Measurements from ENCODE around the gene TACR2.

The TACR2 gene

DNA sequence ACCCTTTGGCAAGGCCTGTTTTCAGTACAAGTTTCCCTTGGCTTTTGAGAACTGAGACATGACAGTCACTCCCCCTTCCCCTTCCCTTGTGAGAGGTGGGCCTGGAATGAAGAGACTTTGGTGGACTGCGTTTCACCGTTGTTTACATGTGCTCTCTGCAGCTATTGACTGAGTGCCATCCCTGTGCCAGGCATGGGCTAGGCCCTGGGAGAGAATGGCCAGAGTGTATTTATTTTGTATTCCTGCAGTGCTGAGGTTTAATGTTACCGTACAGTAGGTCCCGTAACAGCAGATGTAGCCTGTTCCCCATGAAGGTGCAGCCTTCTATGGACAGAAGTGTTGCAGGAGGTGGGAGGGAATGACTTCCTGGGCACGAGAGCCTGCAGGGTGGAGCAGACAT is 50.0 kb downstream of the TACR2 start:
- no peaks in the 10 kb centered on the region for H4K20me1 ChIP-seq (ENCODE audit: low read depth, low read length)
- no peaks in the 10 kb centered on the region for H3K79me2 ChIP-seq (ENCODE audit: insufficient read depth, low read length)
- no peak overlapping the region for H3K4me2 ChIP-seq (ENCODE audit: low read depth, low read length, poor library complexity, severe bottlenecking)
- TF ChIP-seq, protein P1, sequence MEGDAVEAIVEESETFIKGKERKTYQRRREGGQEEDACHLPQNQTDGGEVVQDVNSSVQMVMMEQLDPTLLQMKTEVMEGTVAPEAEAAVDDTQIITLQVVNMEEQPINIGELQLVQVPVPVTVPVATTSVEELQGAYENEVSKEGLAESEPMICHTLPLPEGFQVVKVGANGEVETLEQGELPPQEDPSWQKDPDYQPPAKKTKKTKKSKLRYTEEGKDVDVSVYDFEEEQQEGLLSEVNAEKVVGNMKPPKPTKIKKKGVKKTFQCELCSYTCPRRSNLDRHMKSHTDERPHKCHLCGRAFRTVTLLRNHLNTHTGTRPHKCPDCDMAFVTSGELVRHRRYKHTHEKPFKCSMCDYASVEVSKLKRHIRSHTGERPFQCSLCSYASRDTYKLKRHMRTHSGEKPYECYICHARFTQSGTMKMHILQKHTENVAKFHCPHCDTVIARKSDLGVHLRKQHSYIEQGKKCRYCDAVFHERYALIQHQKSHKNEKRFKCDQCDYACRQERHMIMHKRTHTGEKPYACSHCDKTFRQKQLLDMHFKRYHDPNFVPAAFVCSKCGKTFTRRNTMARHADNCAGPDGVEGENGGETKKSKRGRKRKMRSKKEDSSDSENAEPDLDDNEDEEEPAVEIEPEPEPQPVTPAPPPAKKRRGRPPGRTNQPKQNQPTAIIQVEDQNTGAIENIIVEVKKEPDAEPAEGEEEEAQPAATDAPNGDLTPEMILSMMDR (IDR thresholded peaks at IDR 0.05; ENCODE audit: insufficient read depth, low read length, poor library complexity, severe bottlenecking) = no peak
- TF ChIP-seq EZH2phosphoT487 (conservative IDR thresholded peaks at IDR 0.05; ENCODE audit: low read length) = no peak
- H3K27me3 ChIP-seq (ENCODE audit: low read length) = no peaks in the 10 kb centered on the region
- H3K9me2 ChIP-seq (replicated peaks; ENCODE audit: insufficient read depth, low read length) = no peaks in the 10 kb centered on the region
- H3K27ac ChIP-seq (ENCODE audit: low read depth, low read length) = no peak overlapping the region
- peaks cover 4% of the 10 kb centered on the region; the same call in 1 of the 2 replicates for H3K36me3 ChIP-seq (ENCODE audit: low read length)
- no peak overlapping the region for H3K4me3 ChIP-seq (ENCODE audit: insufficient read depth, low read length, poor library complexity, severe bottlenecking)
- H3K9ac ChIP-seq (ENCODE audit: low read length) = no peak overlapping the region
- H2AFZ ChIP-seq (ENCODE audit: low read depth, low read length, severe bottlenecking) = no peak overlapping the region
- no peaks in the 10 kb centered on the region for H3F3A ChIP-seq (ENCODE audit: insufficient read depth)
- no peaks in the 10 kb centered on the region for H3K9me3 ChIP-seq (ENCODE audit: insufficient read depth, low read length)

DNA sequence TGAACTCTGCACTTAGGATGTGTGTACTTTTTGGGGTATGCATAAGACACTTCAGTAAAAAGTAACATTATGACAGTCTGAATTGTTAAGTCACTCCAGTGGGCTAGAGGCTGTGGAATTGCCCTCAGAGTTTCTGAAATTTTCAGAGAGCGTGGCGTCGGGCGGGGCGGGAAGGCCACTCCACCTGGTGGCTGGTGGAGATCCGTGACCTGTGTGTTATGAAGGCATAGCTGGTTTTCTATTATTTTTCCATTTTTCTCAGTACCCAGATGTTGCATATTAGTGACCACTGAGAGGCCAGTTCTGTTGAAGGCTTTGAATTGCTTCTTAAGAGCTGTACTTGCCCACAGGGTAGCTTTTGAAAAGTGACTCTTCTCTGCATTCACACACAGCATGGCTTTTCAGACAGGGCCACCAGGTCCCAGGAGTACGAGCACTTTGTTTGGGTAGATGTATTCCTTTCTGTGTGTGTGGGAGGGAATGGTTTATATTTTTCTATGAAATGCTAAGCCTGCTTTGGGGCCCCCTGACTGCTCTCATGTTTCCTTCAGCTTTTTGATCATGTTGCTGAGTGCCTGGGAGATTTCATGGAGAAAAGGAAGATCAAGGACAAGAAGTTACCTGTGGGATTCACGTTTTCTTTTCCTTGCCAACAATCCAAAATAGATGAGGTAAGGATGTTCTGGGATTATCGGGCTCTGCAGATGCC is 52.3 kb downstream of the TACR2 start:
- Histone ChIP-seq H3K36me3 (ENCODE audit: low read length) (no peaks in the 10 kb centered on the region), H4K20me1 (ENCODE audit: low read depth, low read length) (no peaks in the 10 kb centered on the region), H3K4me2 (ENCODE audit: low read depth, low read length, poor library complexity, severe bottlenecking) (no peak overlapping the region), H2AFZ (ENCODE audit: low read depth, low read length, severe bottlenecking) (no peak overlapping the region), H3K9me2 (replicated peaks; ENCODE audit: insufficient read depth, low read length) (no peaks in the 10 kb centered on the region), H3K27me3 (ENCODE audit: low read length) (no peaks in the 10 kb centered on the region), H3K9ac (ENCODE audit: low read length) (no peak overlapping the region), H3F3A (ENCODE audit: insufficient read depth) (no peaks in the 10 kb centered on the region), H3K79me2 (ENCODE audit: insufficient read depth, low read length) (no peaks in the 10 kb centered on the region), H3K27ac (ENCODE audit: low read depth, low read length) (no peak overlapping the region), H3K4me3 (ENCODE audit: insufficient read depth, low read length, poor library complexity, severe bottlenecking) (no peak overlapping the region), H3K9me3 (ENCODE audit: insufficient read depth, low read length) (no peaks in the 10 kb centered on the region)
- TF ChIP-seq, protein P1 (IDR thresholded peaks at IDR 0.05; ENCODE audit: insufficient read depth, low read length, poor library complexity, severe bottlenecking) = no peak
- no peak for TF ChIP-seq EZH2phosphoT487 (conservative IDR thresholded peaks at IDR 0.05; ENCODE audit: low read length)

DNA sequence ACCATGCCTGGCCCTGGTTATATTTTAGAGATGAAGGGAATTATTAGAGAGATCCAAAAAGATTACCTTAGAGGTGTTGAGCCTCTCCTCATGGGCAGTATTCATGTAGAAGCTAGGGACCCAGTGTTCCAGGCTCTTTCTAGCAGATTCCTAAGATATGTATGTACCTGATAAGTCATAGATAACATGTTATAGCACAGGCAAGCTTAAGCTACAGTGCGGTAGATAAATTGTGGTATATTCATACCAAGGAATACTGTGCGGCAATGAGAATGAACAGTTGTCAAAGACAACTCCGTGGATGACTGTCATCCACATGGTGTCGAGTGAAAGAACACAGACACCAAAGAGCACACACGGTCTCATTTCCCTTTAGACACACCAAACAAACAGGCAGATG is 53.1 kb downstream of the TACR2 start:
- Histone ChIP-seq H3K36me3 (ENCODE audit: low read length) (no peaks in the 10 kb centered on the region), H2AFZ (ENCODE audit: low read depth, low read length, severe bottlenecking) (no peak overlapping the region), H3K4me3 (ENCODE audit: insufficient read depth, low read length, poor library complexity, severe bottlenecking) (no peak overlapping the region), H3K4me2 (ENCODE audit: low read depth, low read length, poor library complexity, severe bottlenecking) (no peak overlapping the region), H3F3A (ENCODE audit: insufficient read depth) (no peaks in the 10 kb centered on the region), H3K9ac (ENCODE audit: low read length) (no peak overlapping the region), H4K20me1 (ENCODE audit: low read depth, low read length) (no peaks in the 10 kb centered on the region), H3K27me3 (ENCODE audit: low read length) (no peaks in the 10 kb centered on the region), H3K9me2 (replicated peaks; ENCODE audit: insufficient read depth, low read length) (no peaks in the 10 kb centered on the region), H3K9me3 (ENCODE audit: insufficient read depth, low read length) (no peaks in the 10 kb centered on the region), H3K27ac (ENCODE audit: low read depth, low read length) (no peak overlapping the region), H3K79me2 (ENCODE audit: insufficient read depth, low read length) (no peaks in the 10 kb centered on the region)
- no peak for TF ChIP-seq EZH2phosphoT487 (conservative IDR thresholded peaks at IDR 0.05; ENCODE audit: low read length)
- TF ChIP-seq, protein P1 (IDR thresholded peaks at IDR 0.05; ENCODE audit: insufficient read depth, low read length, poor library complexity, severe bottlenecking) = no peak

All from SU-DHL-6 (cell line).